GM13976 (cell line): ENCODE data around the gene ZFYVE9.

Experiments
- DNase-seq: peaks from one replicate; pipeline ENCODE4 v3.0.0; 2012; ENCODE audit warnings: low spot score
- in situ Hi-C: fragments of 300-500 bp; cut with MboI; formaldehyde crosslinking; loops from one replicate; pipeline ENCODE4 v1.12.0; 2022; ENCODE audit warnings: low sequenced_read_pairs, mixed read lengths, inconsistent platforms; ENCODE audit not compliant: unreplicated experiment
- TF ChIP-seq, protein P1 (sequence below): IDR thresholded peaks from 2 replicates; pipeline ENCODE4 v1.5.1; 2012; ENCODE audit warnings: borderline replicate concordance, mild to moderate bottlenecking; ENCODE audit not compliant: insufficient read depth; ENCODE audit errors: extremely low read depth, missing control alignments, control extremely low read depth

ZFYVE9 gene

GRCh38 chr1:52111492-52111891, 30.4 kb upstream of the ZFYVE9 start:
- in situ Hi-C loops = no loop called here
- DNase-seq = no peak
- TF ChIP-seq, protein P1, sequence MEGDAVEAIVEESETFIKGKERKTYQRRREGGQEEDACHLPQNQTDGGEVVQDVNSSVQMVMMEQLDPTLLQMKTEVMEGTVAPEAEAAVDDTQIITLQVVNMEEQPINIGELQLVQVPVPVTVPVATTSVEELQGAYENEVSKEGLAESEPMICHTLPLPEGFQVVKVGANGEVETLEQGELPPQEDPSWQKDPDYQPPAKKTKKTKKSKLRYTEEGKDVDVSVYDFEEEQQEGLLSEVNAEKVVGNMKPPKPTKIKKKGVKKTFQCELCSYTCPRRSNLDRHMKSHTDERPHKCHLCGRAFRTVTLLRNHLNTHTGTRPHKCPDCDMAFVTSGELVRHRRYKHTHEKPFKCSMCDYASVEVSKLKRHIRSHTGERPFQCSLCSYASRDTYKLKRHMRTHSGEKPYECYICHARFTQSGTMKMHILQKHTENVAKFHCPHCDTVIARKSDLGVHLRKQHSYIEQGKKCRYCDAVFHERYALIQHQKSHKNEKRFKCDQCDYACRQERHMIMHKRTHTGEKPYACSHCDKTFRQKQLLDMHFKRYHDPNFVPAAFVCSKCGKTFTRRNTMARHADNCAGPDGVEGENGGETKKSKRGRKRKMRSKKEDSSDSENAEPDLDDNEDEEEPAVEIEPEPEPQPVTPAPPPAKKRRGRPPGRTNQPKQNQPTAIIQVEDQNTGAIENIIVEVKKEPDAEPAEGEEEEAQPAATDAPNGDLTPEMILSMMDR = no peak

DNA sequence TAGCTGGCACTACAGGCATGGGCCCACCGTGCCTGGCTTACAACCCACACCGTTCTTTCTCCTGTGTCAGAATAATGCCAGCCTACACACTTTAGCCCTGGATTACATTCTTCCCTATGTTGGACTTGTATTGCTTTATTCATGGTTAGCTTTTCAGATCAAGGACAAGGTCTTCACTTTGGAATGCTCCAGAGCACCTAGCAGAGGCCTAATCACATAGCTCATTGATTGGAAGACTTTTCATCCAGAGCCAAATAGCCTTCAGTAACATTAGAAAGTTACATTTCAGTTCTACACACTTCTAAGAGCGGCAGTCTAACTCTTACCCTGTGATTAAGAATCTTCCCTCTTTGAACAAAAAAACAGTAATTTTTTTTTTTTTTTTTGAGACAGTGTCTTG, 29.4 kb upstream of the ZFYVE9 start:
- DNase-seq = no peak
- TF ChIP-seq, protein P1 = no peak
- in situ Hi-C loops = no loop called here

DNA sequence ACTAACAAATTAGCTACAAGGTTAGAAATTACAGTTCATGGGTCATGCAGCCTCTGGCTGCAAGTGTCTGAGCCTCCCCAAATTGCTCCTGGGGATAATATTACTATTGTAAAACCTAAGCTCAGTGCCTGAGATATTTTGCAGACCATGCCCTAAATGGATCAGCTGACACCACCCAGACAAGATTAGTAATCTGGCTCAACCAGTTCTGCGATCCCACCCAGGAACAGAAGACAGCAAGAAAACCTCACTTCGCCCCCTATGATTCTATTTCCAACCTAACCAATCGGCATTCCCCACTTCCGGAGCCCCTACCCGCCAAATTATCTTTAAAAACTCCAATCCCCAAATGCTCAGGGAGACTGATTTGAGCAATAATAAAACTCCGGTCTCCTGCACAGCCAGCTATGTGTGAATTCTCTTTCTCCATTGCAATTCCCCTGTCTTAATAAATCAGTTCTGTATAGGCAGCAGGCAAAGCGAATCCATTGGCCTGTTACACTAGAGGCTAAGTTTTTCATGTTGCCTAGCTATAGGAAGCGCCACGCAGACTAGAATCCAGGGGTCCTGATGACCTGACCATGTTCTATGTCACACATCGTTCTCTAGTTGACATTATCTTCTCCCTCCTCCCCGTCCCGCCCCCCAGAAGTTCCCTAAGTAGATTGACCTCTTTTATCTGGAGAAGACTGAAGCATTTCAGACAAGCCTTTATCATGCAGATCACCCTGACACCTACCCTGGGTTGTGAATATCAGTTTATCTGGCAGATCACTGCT, 22.4 kb upstream of the ZFYVE9 start:
- TF ChIP-seq, protein P1 = no peak
- in situ Hi-C loops = no loop called here
- DNase-seq = no peak

DNA sequence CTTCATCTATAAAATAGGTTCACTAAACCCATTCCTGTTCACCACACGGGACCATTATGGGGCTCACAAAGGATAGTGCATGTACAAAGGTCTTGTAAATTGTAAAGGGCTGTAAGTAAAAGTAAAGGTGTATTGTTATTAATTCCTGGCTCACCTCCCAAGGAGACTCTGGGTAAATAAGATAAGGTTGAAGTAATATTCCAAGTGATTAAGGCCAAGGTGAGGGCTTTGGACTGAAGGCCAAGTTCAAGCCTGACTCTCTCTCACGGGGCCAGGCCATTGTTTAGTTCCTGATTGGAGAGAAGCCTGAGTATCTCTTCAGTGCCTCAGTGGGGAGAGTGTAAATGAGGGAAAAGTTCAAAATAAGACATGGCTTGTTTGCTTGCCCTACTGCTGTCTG, 19.5 kb upstream of the ZFYVE9 start:
- DNase-seq = no peak
- TF ChIP-seq, protein P1 = no peak
- in situ Hi-C loops = no loop called here

GRCh38 chr1:52123622-52124021, 18.3 kb upstream of the ZFYVE9 start:
- TF ChIP-seq, protein P1 = no peak
- DNase-seq = no peak
- in situ Hi-C loops = no loop called here

- TF ChIP-seq, protein P1 = no peak
- no peak for DNase-seq
- in situ Hi-C loops = loop anchor here (25.0 kb wide), 1 partner anchor 561 kb away; the partner anchor contains the start of gene COA7
These were observed 16.0 kb upstream of the ZFYVE9 start for GRCh38 chr1:52125736-52126359.
